Sigmoid colon (tissue), 4 donors: ENCODE measurements around the gene FBXO38.

Experiments used
- CTCF ChIP-seq, 4 experiments: fragments of 450-650 bp in 3 of 4; fragments of 200-600 bp in 1 of 4; IDR thresholded peaks; one replicate each; pipeline ENCODE4 v1.5.1; 2016 to 2019; ENCODE audit warnings: antibody characterized with exemption in 4 of 4, mild to moderate bottlenecking in 3 of 4, moderate library complexity in 2 of 4
- EP300 ChIP-seq, 4 donors: sonication (generic); formaldehyde crosslinking; IDR thresholded peaks; one replicate each; pipeline ENCODE4 v1.6.1; 2017; ENCODE audit warnings: antibody characterized with exemption in 4 of 4
- POLR2A ChIP-seq, 2 donors: fragments of 450-650 bp; IDR thresholded peaks; one replicate each; pipeline ENCODE4 v1.6.1; 2016; ENCODE audit warnings: antibody characterized with exemption in 2 of 2, mild to moderate bottlenecking in 2 of 2, moderate library complexity in 2 of 2
- POLR2AphosphoS5 ChIP-seq, 4 donors: sonication (generic); formaldehyde crosslinking; IDR thresholded peaks; one replicate each; pipeline ENCODE4 v1.6.1; 2017; ENCODE audit warnings: antibody characterized with exemption in 4 of 4

GRCh38 chr5:148387325-148387724, 3.6 kb downstream of the FBXO38 start:
- TF ChIP-seq POLR2AphosphoS5 (IDR thresholded peaks at IDR 0.05) (no peak), POLR2A (IDR thresholded peaks at IDR 0.05) (no peak), EP300 (IDR thresholded peaks at IDR 0.05) (no peak), CTCF (IDR thresholded peaks at IDR 0.05) (no peak)
